ENCODE data around the gene ANO1.

GRCh38 chr11:70155386-70155785, 77.3 kb downstream of the ANO1 start:
- TF ChIP-seq, protein P1, sequence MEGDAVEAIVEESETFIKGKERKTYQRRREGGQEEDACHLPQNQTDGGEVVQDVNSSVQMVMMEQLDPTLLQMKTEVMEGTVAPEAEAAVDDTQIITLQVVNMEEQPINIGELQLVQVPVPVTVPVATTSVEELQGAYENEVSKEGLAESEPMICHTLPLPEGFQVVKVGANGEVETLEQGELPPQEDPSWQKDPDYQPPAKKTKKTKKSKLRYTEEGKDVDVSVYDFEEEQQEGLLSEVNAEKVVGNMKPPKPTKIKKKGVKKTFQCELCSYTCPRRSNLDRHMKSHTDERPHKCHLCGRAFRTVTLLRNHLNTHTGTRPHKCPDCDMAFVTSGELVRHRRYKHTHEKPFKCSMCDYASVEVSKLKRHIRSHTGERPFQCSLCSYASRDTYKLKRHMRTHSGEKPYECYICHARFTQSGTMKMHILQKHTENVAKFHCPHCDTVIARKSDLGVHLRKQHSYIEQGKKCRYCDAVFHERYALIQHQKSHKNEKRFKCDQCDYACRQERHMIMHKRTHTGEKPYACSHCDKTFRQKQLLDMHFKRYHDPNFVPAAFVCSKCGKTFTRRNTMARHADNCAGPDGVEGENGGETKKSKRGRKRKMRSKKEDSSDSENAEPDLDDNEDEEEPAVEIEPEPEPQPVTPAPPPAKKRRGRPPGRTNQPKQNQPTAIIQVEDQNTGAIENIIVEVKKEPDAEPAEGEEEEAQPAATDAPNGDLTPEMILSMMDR (IDR thresholded peaks at IDR 0.05): no peak
- TF ChIP-seq POLR2A (IDR thresholded peaks at IDR 0.05): no peak

Data from Peyer's patch (tissue), 4 donors.